KBM-7 (cell line): ENCODE results near the gene DYRK2.
"Not testable (repeated sequence)": the region's sequence is repeated elsewhere in the genome, so short reads cannot be mapped to it uniquely, and the experiment has no call there.

ENCODE experiments used
- DNase-seq: peaks from one replicate; pipeline ENCODE4 v3.0.0-alpha.2; 2015
- in situ Hi-C: fragments of 300-500 bp; cut with MboI; formaldehyde crosslinking; loops from 2 replicates; pipeline ENCODE4 v1.14.3; 2020; ENCODE audit warnings: low sequenced_read_pairs, low pct_unique_long_range_greater_than_20kb, mixed read lengths

DYRK2 gene

GRCh38 chr12:67666605-67667004 lies 18.1 kb downstream of the DYRK2 start:
- DNase-seq, result peak; percentile 71
- in situ Hi-C loops, result no loop called here

- in situ Hi-C loops, result no loop called here
- peak; percentile 62 for DNase-seq
These were observed 18.9 kb downstream of the DYRK2 start for GRCh38 chr12:67667276-67668073.

GRCh38 chr12:67669217-67669933 lies 20.8 kb downstream of the DYRK2 start:
- DNase-seq, result no peak
- in situ Hi-C loops, result no loop called here

DNA sequence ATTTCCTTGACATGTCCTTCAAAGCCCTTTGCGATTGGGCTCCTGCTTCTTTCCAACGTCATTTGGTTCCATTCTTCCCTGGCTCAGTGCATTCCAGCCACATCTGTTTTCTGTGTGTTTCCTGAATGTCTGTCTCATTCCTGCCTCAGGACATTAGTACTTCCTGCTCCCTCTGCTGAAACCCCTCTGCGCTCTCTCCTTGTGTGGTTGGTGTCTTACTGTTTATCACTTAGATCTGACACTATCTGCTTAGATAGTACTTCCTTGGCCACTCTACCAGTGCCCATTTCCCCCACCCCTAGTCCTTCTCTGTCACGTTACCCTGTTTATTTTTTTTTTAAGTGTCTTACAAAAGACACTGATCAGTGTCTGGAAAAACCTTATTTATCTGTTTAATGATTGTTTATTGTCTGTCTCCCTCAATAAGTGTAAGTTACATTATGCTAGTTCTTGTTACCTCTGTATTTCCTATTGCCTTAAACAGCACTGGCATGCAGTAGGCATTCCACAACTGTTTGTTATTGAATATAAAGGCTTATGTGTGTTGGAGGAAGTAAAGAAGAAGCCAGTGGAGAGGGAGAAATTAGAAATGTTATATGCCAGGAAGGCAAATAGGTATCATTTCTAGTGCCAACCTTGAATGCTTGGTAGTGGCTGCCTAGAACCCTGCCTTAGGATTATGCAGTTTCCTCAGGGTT lies 21.5 kb downstream of the DYRK2 start:
- DNase-seq, result peak; percentile 42
- in situ Hi-C loops, result no loop called here

DNA sequence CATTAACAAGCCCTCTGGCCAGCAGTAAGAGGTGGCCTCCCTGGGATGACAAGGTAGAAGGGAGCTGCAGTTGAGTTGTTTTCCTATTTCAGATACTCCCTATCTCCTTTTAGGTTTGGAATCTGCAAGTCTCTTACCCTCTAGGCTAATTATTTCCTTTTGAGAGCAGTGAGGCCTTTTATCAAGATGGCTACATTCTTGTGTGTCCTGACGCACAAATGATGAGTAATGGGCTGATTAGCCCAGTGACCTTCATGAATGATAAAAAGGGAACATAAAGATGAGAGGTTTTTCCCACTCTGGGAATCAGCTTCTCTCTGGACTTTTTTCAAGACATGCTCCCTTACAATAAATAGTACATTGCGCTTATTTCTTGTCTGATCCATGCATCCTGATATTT lies 22.9 kb downstream of the DYRK2 start:
- no peak for DNase-seq
- in situ Hi-C loops, result no loop called here

DNA sequence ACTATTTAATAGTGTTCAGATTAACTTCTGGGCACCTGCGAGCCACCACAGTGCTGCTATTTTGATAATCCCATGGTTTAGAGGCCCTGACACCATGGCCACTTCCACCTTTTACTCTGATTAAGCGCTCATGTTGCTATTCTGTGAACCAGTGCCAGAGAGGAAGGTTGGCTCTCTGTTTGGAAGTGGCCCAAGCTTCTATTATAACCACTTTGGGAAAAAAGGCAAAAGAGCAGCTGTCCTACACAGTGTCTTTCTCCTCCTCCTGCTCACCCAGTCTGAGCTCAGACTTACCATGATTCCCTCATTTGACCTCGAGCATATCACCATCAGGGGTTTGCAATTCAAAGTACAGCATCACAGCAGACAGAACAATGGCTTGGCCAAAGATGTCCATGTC lies 23.3 kb downstream of the DYRK2 start:
- in situ Hi-C loops, result no loop called here
- no peak for DNase-seq

DNA sequence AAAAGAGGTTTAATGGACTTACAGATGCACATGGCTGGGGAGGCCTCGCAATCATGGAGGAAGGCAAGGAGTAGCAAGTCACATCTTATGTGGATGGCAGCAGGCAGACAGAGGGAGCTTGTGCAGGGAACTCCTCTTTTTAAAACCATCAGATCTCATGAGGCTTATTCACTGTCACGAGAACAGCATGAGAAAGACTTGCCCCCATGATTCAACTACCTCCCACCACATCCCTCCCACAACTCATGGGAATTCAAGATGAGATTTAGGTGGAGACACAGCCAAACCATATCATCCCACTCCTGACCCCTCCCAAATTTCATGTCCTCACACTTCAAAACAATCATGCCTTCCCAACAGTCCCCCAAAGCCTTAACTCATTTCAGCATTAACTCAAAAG lies 24.0 kb downstream of the DYRK2 start:
- in situ Hi-C loops, result not testable (repeated sequence)

GRCh38 chr12:67673509-67673908 lies 25.0 kb downstream of the DYRK2 start:
- DNase-seq, in situ Hi-C loops: not testable (repeated sequence)

More for the DNA sequence above, 24.0 kb downstream of the DYRK2 start:
- DNase-seq, result not testable (repeated sequence)

- in situ Hi-C loops, result no loop called here
- no peak for DNase-seq
These were observed 25.9 kb downstream of the DYRK2 start for GRCh38 chr12:67674417-67674816.

GRCh38 chr12:67676624-67677023 lies 28.1 kb downstream of the DYRK2 start:
- no peak for DNase-seq
- in situ Hi-C loops, result no loop called here

GRCh38 chr12:67677166-67677565 lies 28.6 kb downstream of the DYRK2 start:
- in situ Hi-C loops, result no loop called here
- no peak for DNase-seq

GRCh38 chr12:67681105-67681778 lies 32.7 kb downstream of the DYRK2 start:
- in situ Hi-C loops, result no loop called here
- no peak for DNase-seq

- in situ Hi-C loops, result no loop called here
- DNase-seq, result no peak
These were observed 33.5 kb downstream of the DYRK2 start for GRCh38 chr12:67681941-67682620.

DNA sequence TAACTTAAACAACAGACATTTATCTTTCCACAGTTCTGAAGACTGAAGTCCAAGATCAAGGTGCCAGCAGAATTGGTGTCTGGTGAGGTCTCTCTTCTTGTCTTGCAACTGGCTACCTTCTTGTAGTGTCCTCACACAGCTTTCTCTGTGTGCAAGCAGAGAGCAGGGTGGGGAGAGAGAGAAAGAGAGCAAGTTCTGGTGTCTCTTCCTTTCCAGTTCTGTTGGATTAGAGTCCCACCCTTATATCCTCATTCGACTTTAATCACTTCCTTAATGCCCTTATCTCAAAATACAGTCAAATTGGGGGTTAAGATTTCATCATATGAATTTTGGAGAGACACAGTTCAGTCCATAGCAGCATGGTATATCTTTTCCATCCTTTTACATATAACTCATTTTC lies 40.8 kb downstream of the DYRK2 start:
- DNase-seq, result peak; percentile 48
- in situ Hi-C loops, result no loop called here

GRCh38 chr12:67690656-67691055 lies 42.1 kb downstream of the DYRK2 start:
- in situ Hi-C loops, result no loop called here
- DNase-seq, result no peak

DNA sequence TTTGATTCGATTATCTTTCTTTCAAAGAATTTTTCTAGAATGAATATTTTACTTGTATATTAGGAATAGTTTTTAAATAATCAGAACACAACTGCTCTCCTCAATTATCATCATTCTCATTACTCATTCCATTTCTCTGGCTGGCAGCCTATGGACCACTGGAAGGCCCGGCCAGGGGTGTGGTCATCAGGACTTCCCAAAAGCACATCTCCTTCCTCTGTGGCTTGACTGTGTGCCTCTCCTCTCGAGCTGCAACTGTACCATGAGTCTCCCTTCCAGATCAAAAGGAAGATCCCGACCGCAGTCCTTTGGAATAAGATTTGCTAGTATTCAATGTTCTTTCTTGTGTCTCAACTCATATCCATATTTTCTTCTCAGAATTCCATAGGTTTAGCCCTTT lies 42.7 kb downstream of the DYRK2 start:
- in situ Hi-C loops, result no loop called here
- no peak for DNase-seq

DNA sequence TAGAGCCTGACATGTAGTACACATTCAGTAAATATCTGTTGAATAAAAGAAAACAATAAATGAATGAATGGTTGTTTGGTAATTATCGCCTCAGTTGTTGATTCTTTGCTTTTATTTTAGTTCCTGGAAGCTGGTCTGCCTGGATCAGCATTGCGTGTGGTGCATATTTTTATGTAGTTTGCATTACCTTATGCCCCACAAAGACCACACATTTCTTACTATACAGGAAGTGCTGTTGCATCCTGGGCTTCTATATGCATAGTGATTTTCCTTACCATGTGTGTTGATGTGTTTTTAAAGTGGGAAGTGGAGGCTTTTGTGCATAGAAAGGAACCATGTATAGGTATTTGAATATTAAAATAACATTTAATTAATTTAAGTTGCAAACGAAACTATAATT lies 43.6 kb downstream of the DYRK2 start:
- DNase-seq, result peak; percentile 14
- in situ Hi-C loops, result no loop called here

DNA sequence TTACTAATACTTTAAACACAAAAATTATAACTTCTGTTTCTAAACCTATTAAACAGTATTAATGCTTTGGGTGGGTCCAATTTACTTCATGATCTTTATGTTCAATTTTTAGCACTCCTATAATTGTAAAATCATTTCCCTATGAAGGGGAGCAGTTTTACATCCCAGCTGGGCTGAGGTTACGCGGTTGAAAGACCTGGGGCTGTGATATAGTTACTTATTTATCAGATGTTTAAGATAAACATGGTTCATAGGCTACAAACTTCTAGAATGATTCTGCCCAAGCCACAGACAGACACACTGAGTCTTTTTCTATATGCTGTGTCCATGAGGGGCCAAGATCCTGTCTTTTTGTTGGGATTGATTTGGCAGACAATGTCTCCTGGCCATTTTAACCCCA lies 44.4 kb downstream of the DYRK2 start:
- in situ Hi-C loops, result no loop called here
- DNase-seq, result no peak

GRCh38 chr12:67693894-67694293 lies 45.3 kb downstream of the DYRK2 start:
- DNase-seq, result no peak
- in situ Hi-C loops, result no loop called here
